HepG2 (cell line): ENCODE data around the gene MUL1.

ENCODE experiments used
- BCL3 ChIP-seq: sonication (generic); formaldehyde crosslinking; IDR thresholded peaks from 2 replicates; pipeline ENCODE4 v1.5.1; 2020; ENCODE audit warnings: mild to moderate bottlenecking, missing genetic modification reagents, moderate library complexity
- RAD51 ChIP-seq: fragments of 450-650 bp; IDR thresholded peaks from 2 replicates; pipeline ENCODE4 v1.6.1; 2016; ENCODE audit warnings: borderline replicate concordance

- TF ChIP-seq RAD51, result no peak
- no peak for TF ChIP-seq BCL3 (CRISPR knock-in tag)
These were observed 15.2 kb downstream of the MUL1 start for GRCh38 chr1:20492751-20493150.
